Neural crest cell (in vitro differentiated cells): Measurements from ENCODE around the gene CD207. TPM values are rescaled to one million over a fixed set of nuclear protein-coding genes. Genes with fewer than 3 reads are reported as not detected.

Source experiments
- DNase-seq: peaks from one replicate; pipeline ENCODE4 v3.0.0; 2021; ENCODE audit warnings: low read depth, mixed read lengths, low spot score
- H3K27ac Mint-ChIP-seq: one replicate; pipeline ENCODE4 v1.8.0; 2021; ENCODE audit warnings: mild to moderate bottlenecking, mixed read lengths; ENCODE audit not compliant: unreplicated experiment
- H3K27me3 Mint-ChIP-seq: 2 replicates; pipeline ENCODE4 v1.8.0; 2021; ENCODE audit warnings: low read depth, mild to moderate bottlenecking, mixed read lengths
- H3K36me3 Mint-ChIP-seq: 2 replicates; pipeline ENCODE4 v1.8.0; 2021; ENCODE audit warnings: low read depth, mild to moderate bottlenecking, mixed read lengths
- H3K4me1 Mint-ChIP-seq: 2 replicates; pipeline ENCODE4 v1.8.0; 2021; ENCODE audit warnings: mixed read lengths
- H3K4me3 Mint-ChIP-seq: one replicate; pipeline ENCODE4 v1.8.0; 2021; ENCODE audit warnings: mild to moderate bottlenecking, mixed read lengths
- H3K9me3 Mint-ChIP-seq: 2 replicates; pipeline ENCODE4 v1.8.0; 2021; ENCODE audit warnings: mixed read lengths
- CTCF ChIP-seq: fragments of 200-600 bp; sonication (generic); conservative IDR thresholded peaks from 2 replicates; pipeline ENCODE4 v1.5.0; 2021; ENCODE audit warnings: antibody characterized with exemption, mild to moderate bottlenecking
- total RNA-seq: library from RNA; stranded (reverse); gene quantifications from 2 replicates; pipeline ENCODE4 v1.2.1, GENCODE V29; 2021

Gene CD207
- total RNA-seq, 1 donor from 2014 or later = not detected

- Mint-ChIP-seq H3K4me3 (no peak overlapping the region), H3K27ac (no peak overlapping the region), H3K9me3 (no peaks in the 10 kb centered on the region), H3K27me3 (peaks cover 7% of the 10 kb centered on the region), H3K36me3 (no peaks in the 10 kb centered on the region), H3K4me1 (peaks cover 4% of the 10 kb centered on the region)
- DNase-seq = no peak
- TF ChIP-seq CTCF = no peak
Measured at GRCh38 chr2:70828914-70829824, 6.4 kb downstream of the CD207 start.

GRCh38 chr2:70828115-70828514, 7.5 kb downstream of the CD207 start:
- no peak for TF ChIP-seq CTCF
- peaks cover 7% of the 10 kb centered on the region for H3K27me3 Mint-ChIP-seq
- DNase-seq = no peak
- peaks cover 4% of the 10 kb centered on the region for H3K4me1 Mint-ChIP-seq
- no peak overlapping the region for H3K27ac Mint-ChIP-seq
- no peak overlapping the region for H3K4me3 Mint-ChIP-seq
- no peaks in the 10 kb centered on the region for H3K9me3 Mint-ChIP-seq
- no peaks in the 10 kb centered on the region for H3K36me3 Mint-ChIP-seq

- Mint-ChIP-seq H3K4me3 (no peak overlapping the region), H3K27me3 (peaks cover 5% of the 10 kb centered on the region), H3K9me3 (no peaks in the 10 kb centered on the region), H3K27ac (no peak overlapping the region), H3K4me1 (peaks cover 4% of the 10 kb centered on the region), H3K36me3 (no peaks in the 10 kb centered on the region)
- TF ChIP-seq CTCF = no peak
- DNase-seq = no peak
Measured at GRCh38 chr2:70827388-70827787, 8.2 kb downstream of the CD207 start.

GRCh38 chr2:70826696-70827350, 8.8 kb downstream of the CD207 start:
- peaks cover 5% of the 10 kb centered on the region for H3K27me3 Mint-ChIP-seq
- no peak for TF ChIP-seq CTCF
- no peak overlapping the region for H3K4me3 Mint-ChIP-seq
- no peak overlapping the region for H3K27ac Mint-ChIP-seq
- no peak for DNase-seq
- no peaks in the 10 kb centered on the region for H3K36me3 Mint-ChIP-seq
- H3K9me3 Mint-ChIP-seq = no peaks in the 10 kb centered on the region
- H3K4me1 Mint-ChIP-seq = peaks cover 4% of the 10 kb centered on the region

- no peak for TF ChIP-seq CTCF
- Mint-ChIP-seq H3K36me3 (no peaks in the 10 kb centered on the region), H3K4me3 (no peak overlapping the region), H3K4me1 (peaks cover 4% of the 10 kb centered on the region), H3K27ac (no peak overlapping the region), H3K9me3 (no peaks in the 10 kb centered on the region), H3K27me3 (peaks cover 2% of the 10 kb centered on the region)
- DNase-seq = no peak
Measured at GRCh38 chr2:70823249-70823648, 12.4 kb downstream of the CD207 start.
